ENCODE data around the gene MCF2L. TPM values are rescaled to one million over a fixed set of nuclear protein-coding genes. Genes with fewer than 3 reads are reported as not detected.
"Not testable (repeated sequence)": the region's sequence is repeated elsewhere in the genome, so short reads cannot be mapped to it uniquely, and the experiment has no call there.

MCF2L gene
- total RNA-seq, 1 donor from 2014 or later = 5.6 TPM

GRCh38 chr13:113077953-113078901 lies 109.2 kb downstream of the MCF2L start:
- Mint-ChIP-seq H3K27ac (ENCODE audit: unreplicated experiment) (no peak overlapping the region), H3K9me3 (ENCODE audit: unreplicated experiment) (no peaks in the 10 kb centered on the region), H3K27me3 (ENCODE audit: unreplicated experiment) (peaks cover 3% of the 10 kb centered on the region), H3K4me3 (ENCODE audit: unreplicated experiment) (no peak overlapping the region), H3K4me1 (ENCODE audit: unreplicated experiment) (no peaks in the 10 kb centered on the region), H3K36me3 (ENCODE audit: unreplicated experiment) (no peaks in the 10 kb centered on the region)
- TF ChIP-seq CTCF (IDR thresholded peaks at IDR 0.05) = no peak
- no peak for DNase-seq (ENCODE audit: extremely low spot score, unreplicated experiment)

- DNase-seq (ENCODE audit: extremely low spot score, unreplicated experiment) = no peak
Measured at GRCh38 chr13:113078902-113079780, 110.1 kb downstream of the MCF2L start.

GRCh38 chr13:113079781-113080080 lies 110.7 kb downstream of the MCF2L start:
- not testable (repeated sequence) for DNase-seq (ENCODE audit: extremely low spot score, unreplicated experiment); H3K4me1 Mint-ChIP-seq (ENCODE audit: unreplicated experiment); H3K36me3 Mint-ChIP-seq (ENCODE audit: unreplicated experiment); H3K27me3 Mint-ChIP-seq (ENCODE audit: unreplicated experiment); H3K27ac Mint-ChIP-seq (ENCODE audit: unreplicated experiment); H3K4me3 Mint-ChIP-seq (ENCODE audit: unreplicated experiment); H3K9me3 Mint-ChIP-seq (ENCODE audit: unreplicated experiment)

More at GRCh38 chr13:113078902-113079780, 110.1 kb downstream of the MCF2L start:
- Mint-ChIP-seq H3K27ac (ENCODE audit: unreplicated experiment) (no peak overlapping the region), H3K27me3 (ENCODE audit: unreplicated experiment) (peaks cover 7% of the 10 kb centered on the region), H3K36me3 (ENCODE audit: unreplicated experiment) (peaks cover 2% of the 10 kb centered on the region), H3K4me3 (ENCODE audit: unreplicated experiment) (no peak overlapping the region), H3K4me1 (ENCODE audit: unreplicated experiment) (no peaks in the 10 kb centered on the region), H3K9me3 (ENCODE audit: unreplicated experiment) (no peaks in the 10 kb centered on the region)
- TF ChIP-seq CTCF (IDR thresholded peaks at IDR 0.05) = no peak

- no peak for TF ChIP-seq CTCF (IDR thresholded peaks at IDR 0.05)
Measured at GRCh38 chr13:113080361-113080831, 111.4 kb downstream of the MCF2L start.

GRCh38 chr13:113080901-113081521 lies 112.0 kb downstream of the MCF2L start:
- no peak for TF ChIP-seq CTCF (IDR thresholded peaks at IDR 0.05)
- Mint-ChIP-seq H3K4me1 (ENCODE audit: unreplicated experiment) (no peaks in the 10 kb centered on the region), H3K27me3 (ENCODE audit: unreplicated experiment) (peaks cover 7% of the 10 kb centered on the region), H3K9me3 (ENCODE audit: unreplicated experiment) (no peaks in the 10 kb centered on the region), H3K4me3 (ENCODE audit: unreplicated experiment) (no peak overlapping the region), H3K36me3 (ENCODE audit: unreplicated experiment) (peaks cover 2% of the 10 kb centered on the region), H3K27ac (ENCODE audit: unreplicated experiment) (no peak overlapping the region)
- DNase-seq (ENCODE audit: extremely low spot score, unreplicated experiment) = no peak

More at GRCh38 chr13:113080361-113080831, 111.4 kb downstream of the MCF2L start:
- Mint-ChIP-seq H3K27ac (ENCODE audit: unreplicated experiment) (no peak overlapping the region), H3K4me1 (ENCODE audit: unreplicated experiment) (no peaks in the 10 kb centered on the region), H3K4me3 (ENCODE audit: unreplicated experiment) (no peak overlapping the region), H3K27me3 (ENCODE audit: unreplicated experiment) (peaks cover 7% of the 10 kb centered on the region), H3K36me3 (ENCODE audit: unreplicated experiment) (peaks cover 2% of the 10 kb centered on the region), H3K9me3 (ENCODE audit: unreplicated experiment) (no peaks in the 10 kb centered on the region)
- no peak for DNase-seq (ENCODE audit: extremely low spot score, unreplicated experiment)

Data from osteocyte (in vitro differentiated cells).